ENCODE data around the gene CLDN2. TPM values are rescaled to one million over a fixed set of nuclear protein-coding genes. Genes with fewer than 3 reads are reported as not detected.
A peak's percentile ranks its signal among the peaks of the same experiment; 100 is the strongest.

The CLDN2 gene
- total RNA-seq, 6 experiments from 2014 or later = not detected

- H3K9me3 Mint-ChIP-seq = no peaks in the 10 kb centered on the region
- H3K4me1 Mint-ChIP-seq (ENCODE audit: low read depth) = peaks cover 30% of the 10 kb centered on the region
- DNase-seq = no peak
- no peak overlapping the region for H3K27ac Mint-ChIP-seq
- no peak for TF ChIP-seq CTCF (IDR thresholded peaks at IDR 0.05)
- H3K27me3 Mint-ChIP-seq (ENCODE audit: insufficient read depth) = no peaks in the 10 kb centered on the region; the same call in 1 of the 2 replicates
- no peak overlapping the region for H3K4me3 Mint-ChIP-seq
- no peaks in the 10 kb centered on the region; the same call in 1 of the 2 replicates for H3K36me3 Mint-ChIP-seq (ENCODE audit: low read depth)
Measured at GRCh38 chrX:106951230-106951629, 31.0 kb downstream of the CLDN2 start.

- Mint-ChIP-seq H3K9me3 (no peaks in the 10 kb centered on the region), H3K27ac (no peak overlapping the region), H3K4me1 (ENCODE audit: low read depth) (peaks cover 32% of the 10 kb centered on the region), H3K4me3 (no peak overlapping the region), H3K27me3 (ENCODE audit: insufficient read depth) (no peaks in the 10 kb centered on the region; the same call in 1 of the 2 replicates), H3K36me3 (ENCODE audit: low read depth) (no peaks in the 10 kb centered on the region; the same call in 1 of the 2 replicates)
- no peak for DNase-seq
- no peak for TF ChIP-seq CTCF (IDR thresholded peaks at IDR 0.05)
Measured at GRCh38 chrX:106952089-106952488, 31.9 kb downstream of the CLDN2 start.

GRCh38 chrX:106952538-106952937 is 32.3 kb downstream of the CLDN2 start:
- no peak for DNase-seq
- Mint-ChIP-seq H3K4me3 (no peak overlapping the region), H3K4me1 (ENCODE audit: low read depth) (peaks cover 33% of the 10 kb centered on the region), H3K27me3 (ENCODE audit: insufficient read depth) (no peaks in the 10 kb centered on the region; the same call in 1 of the 2 replicates), H3K27ac (no peak overlapping the region), H3K36me3 (ENCODE audit: low read depth) (no peaks in the 10 kb centered on the region; the same call in 1 of the 2 replicates), H3K9me3 (no peaks in the 10 kb centered on the region)
- TF ChIP-seq CTCF (IDR thresholded peaks at IDR 0.05) = no peak

GRCh38 chrX:106952988-106953387 is 32.8 kb downstream of the CLDN2 start:
- H3K36me3 Mint-ChIP-seq (ENCODE audit: low read depth) = no peaks in the 10 kb centered on the region; the same call in 1 of the 2 replicates
- no peaks in the 10 kb centered on the region for H3K9me3 Mint-ChIP-seq
- H3K4me3 Mint-ChIP-seq = no peak overlapping the region
- H3K27me3 Mint-ChIP-seq (ENCODE audit: insufficient read depth) = no peaks in the 10 kb centered on the region; the same call in 1 of the 2 replicates
- H3K4me1 Mint-ChIP-seq (ENCODE audit: low read depth) = peaks cover 38% of the 10 kb centered on the region
- H3K27ac Mint-ChIP-seq = no peak overlapping the region
- peak; percentile 7 for DNase-seq
- TF ChIP-seq CTCF (IDR thresholded peaks at IDR 0.05) = peak; percentile 70

GRCh38 chrX:106954041-106954440 is 33.8 kb downstream of the CLDN2 start:
- TF ChIP-seq CTCF (IDR thresholded peaks at IDR 0.05) = no peak
- Mint-ChIP-seq H3K27ac (no peak overlapping the region), H3K4me3 (no peak overlapping the region), H3K27me3 (ENCODE audit: insufficient read depth) (no peaks in the 10 kb centered on the region; the same call in 1 of the 2 replicates), H3K4me1 (ENCODE audit: low read depth) (peaks cover 34% of the 10 kb centered on the region), H3K36me3 (ENCODE audit: low read depth) (no peaks in the 10 kb centered on the region; the same call in 1 of the 2 replicates), H3K9me3 (no peaks in the 10 kb centered on the region)
- no peak for DNase-seq
